ENCODE data around the gene VBP1.
"Not testable (repeated sequence)": the region's sequence is repeated elsewhere in the genome, so short reads cannot be mapped to it uniquely, and the experiment has no call there.

Gene VBP1

DNA sequence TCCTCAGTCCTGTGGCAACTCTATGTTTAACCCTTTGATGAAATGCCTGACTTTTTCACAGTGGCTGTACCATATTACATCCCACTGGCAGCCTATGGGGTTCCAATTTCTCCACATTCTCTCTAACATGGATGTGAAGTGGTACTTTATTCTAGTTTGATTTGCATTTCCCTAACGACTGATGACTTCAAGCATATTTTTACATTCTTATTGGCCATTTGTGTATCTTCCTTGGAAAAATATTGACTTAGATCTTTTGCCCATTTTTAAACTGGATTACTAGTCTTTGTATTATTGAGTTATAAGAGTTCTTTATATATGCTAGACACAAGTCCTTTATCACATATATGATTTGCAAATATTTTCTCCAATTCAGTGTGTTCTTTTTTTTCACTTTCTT is 50.2 kb downstream of the VBP1 start:
- Histone ChIP-seq H3K27me3 (no peaks in the 10 kb centered on the region), H3K9me3 (peaks cover 0 to 4% (median 0%) of the 10 kb centered on the region in 3 donors), H3K36me3 (no peaks in the 10 kb centered on the region), H3K4me3 (no peak overlapping the region), H3K27ac (no peak overlapping the region), H3K4me1 (peaks cover 0 to 4% (median 0%) of the 10 kb centered on the region in 4 donors)
- intact Hi-C loops (cut with DNase I; ENCODE audit: low total_unique reads): no loop called here
- TF ChIP-seq, protein P1, sequence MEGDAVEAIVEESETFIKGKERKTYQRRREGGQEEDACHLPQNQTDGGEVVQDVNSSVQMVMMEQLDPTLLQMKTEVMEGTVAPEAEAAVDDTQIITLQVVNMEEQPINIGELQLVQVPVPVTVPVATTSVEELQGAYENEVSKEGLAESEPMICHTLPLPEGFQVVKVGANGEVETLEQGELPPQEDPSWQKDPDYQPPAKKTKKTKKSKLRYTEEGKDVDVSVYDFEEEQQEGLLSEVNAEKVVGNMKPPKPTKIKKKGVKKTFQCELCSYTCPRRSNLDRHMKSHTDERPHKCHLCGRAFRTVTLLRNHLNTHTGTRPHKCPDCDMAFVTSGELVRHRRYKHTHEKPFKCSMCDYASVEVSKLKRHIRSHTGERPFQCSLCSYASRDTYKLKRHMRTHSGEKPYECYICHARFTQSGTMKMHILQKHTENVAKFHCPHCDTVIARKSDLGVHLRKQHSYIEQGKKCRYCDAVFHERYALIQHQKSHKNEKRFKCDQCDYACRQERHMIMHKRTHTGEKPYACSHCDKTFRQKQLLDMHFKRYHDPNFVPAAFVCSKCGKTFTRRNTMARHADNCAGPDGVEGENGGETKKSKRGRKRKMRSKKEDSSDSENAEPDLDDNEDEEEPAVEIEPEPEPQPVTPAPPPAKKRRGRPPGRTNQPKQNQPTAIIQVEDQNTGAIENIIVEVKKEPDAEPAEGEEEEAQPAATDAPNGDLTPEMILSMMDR (IDR thresholded peaks at IDR 0.05): no peak
- DNase-seq: no peak

- H3K27ac ChIP-seq; H3K27me3 ChIP-seq; H3K9me3 ChIP-seq; DNase-seq; intact Hi-C loops (cut with DNase I; ENCODE audit: low total_unique reads); H3K4me3 ChIP-seq; H3K4me1 ChIP-seq; H3K36me3 ChIP-seq: not testable (repeated sequence)
These were observed 51.7 kb downstream of the VBP1 start for GRCh38 chrX:155267995-155268394.

DNA sequence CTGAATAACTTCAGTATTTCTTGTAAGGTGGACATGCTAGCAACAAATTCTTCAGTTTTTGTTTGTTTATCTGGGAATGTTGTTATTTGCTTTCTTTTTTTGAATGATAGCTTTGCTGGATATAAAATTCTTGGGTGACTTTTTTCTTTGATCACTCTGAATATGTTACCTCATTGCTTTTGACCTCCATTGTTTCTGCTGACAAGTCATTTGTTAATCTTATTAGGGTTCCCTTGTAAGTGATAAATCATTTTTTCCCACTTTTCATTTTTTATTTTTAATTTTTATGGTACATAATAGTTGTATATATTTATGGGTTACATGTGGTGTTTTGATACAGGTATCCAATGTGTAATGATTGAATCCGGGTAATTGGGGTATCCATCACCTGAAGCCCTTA is 54.7 kb downstream of the VBP1 start:
- Histone ChIP-seq H3K27me3 (no peaks in the 10 kb centered on the region), H3K36me3 (no peaks in the 10 kb centered on the region), H3K4me3 (no peak overlapping the region), H3K27ac (no peak overlapping the region), H3K4me1 (no peaks in the 10 kb centered on the region), H3K9me3 (peaks cover 0 to 6% (median 4%) of the 10 kb centered on the region in 3 donors)
- intact Hi-C loops (cut with DNase I; ENCODE audit: low total_unique reads): no loop called here
- no peak for DNase-seq
- TF ChIP-seq, protein P1 (IDR thresholded peaks at IDR 0.05): no peak

DNA sequence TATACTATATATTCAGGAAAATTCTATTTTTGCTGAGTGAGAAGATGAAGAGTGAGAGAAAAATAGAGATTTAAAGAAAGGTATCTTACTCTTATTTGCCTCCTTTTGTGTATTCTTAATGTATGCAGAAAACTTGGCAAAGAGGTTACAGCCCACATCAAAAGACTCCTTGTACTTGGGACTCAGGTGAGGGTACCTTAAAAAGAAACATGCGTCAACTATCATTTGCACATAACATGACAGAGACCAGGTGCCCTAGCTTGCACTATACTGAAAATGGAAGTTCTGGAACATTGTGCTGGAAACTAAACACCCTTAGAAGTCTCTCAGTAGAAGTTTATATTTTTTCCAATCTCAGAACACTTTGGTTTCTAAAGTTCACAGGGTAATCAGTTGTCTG is 63.6 kb downstream of the VBP1 start:
- Histone ChIP-seq H3K27ac (no peak overlapping the region), H3K4me3 (no peak overlapping the region), H3K4me1 (no peaks in the 10 kb centered on the region), H3K9me3 (no peaks in the 10 kb centered on the region), H3K27me3 (no peaks in the 10 kb centered on the region), H3K36me3 (peaks cover 0 to 6% (median 0%) of the 10 kb centered on the region in 3 donors)
- intact Hi-C loops (cut with DNase I; ENCODE audit: low total_unique reads): no loop called here
- DNase-seq: no peak
- TF ChIP-seq, protein P1 (IDR thresholded peaks at IDR 0.05): no peak

Data from tibial artery (tissue), 4 donors.